H1 (cell line): ENCODE data around the gene RPL7L1. TPM values are rescaled to one million over a fixed set of nuclear protein-coding genes. Genes with fewer than 3 reads are reported as not detected.

Source experiments
- CTCF ChIA-PET: fragments of 300-600 bp; sonication (Branson Sonifier 250); formaldehyde crosslinking; loops from one replicate; lab custom pipeline; 2021; ENCODE audit not compliant: partially characterized antibody; lab: Charles Lee
- POLR2A ChIA-PET: fragments of 300-600 bp; sonication (Branson Sonifier 250); formaldehyde crosslinking; loops from one replicate; lab custom pipeline; 2021; ENCODE audit warnings: inconsistent platforms; ENCODE audit not compliant: partially characterized antibody; lab: Charles Lee
- DNase-seq, 2 experiments: peaks; one replicate each; pipeline versions ENCODE4 v3.0.0 to v3.0.0-alpha.2; 2010 to 2022; ENCODE audit warnings: low spot score in 2 of 2, low read depth in 1 of 2, mixed read lengths in 1 of 2
- FAIRE-seq: peaks from 2 replicates; lab custom pipeline; 2011; peaks lifted over from hg19 to GRCh38; lab: Jason Lieb, UNC
- H2AFZ ChIP-seq: 2 replicates; pipeline ENCODE4 v1.8.1; 2012; ENCODE audit warnings: low read length, inconsistent platforms
- H2AK5ac ChIP-seq: 2 replicates; pipeline ENCODE4 v1.6.1; 2013; ENCODE audit warnings: low read depth, low read length
- H2BK120ac ChIP-seq: replicated peaks from 2 replicates; pipeline ENCODE3; 2013; ENCODE audit warnings: low read depth, low read length, inconsistent platforms
- H2BK12ac ChIP-seq: 2 replicates; pipeline ENCODE4 v1.6.1; 2013; ENCODE audit warnings: low read depth, low read length
- H2BK15ac ChIP-seq: 2 replicates; pipeline ENCODE4 v1.6.1; 2013; ENCODE audit warnings: low read length
- H2BK20ac ChIP-seq: 2 replicates; pipeline ENCODE4 v1.6.1; 2013; ENCODE audit warnings: low read length
- H2BK5ac ChIP-seq: 2 replicates; pipeline ENCODE4 v1.6.1; 2013; ENCODE audit warnings: low read depth, low read length
- H3K14ac ChIP-seq: 2 replicates; pipeline ENCODE4 v1.6.1; 2013; ENCODE audit warnings: inconsistent platforms; ENCODE audit not compliant: insufficient read length
- H3K18ac ChIP-seq: 2 replicates; pipeline ENCODE4 v1.6.1; 2013; ENCODE audit warnings: low read length; ENCODE audit errors: extremely low read depth
- H3K23ac ChIP-seq: 2 replicates; pipeline ENCODE4 v1.6.1; 2013; ENCODE audit warnings: inconsistent platforms; ENCODE audit not compliant: insufficient read length
- H3K23me2 ChIP-seq: 2 replicates; pipeline ENCODE4 v1.6.1; 2013; ENCODE audit warnings: low read depth, low read length
- H3K27ac ChIP-seq: 2 replicates; pipeline ENCODE4 v1.6.1; 2011; ENCODE audit warnings: low read depth, low read length, inconsistent platforms
- H3K27me3 ChIP-seq, 4 experiments: replicated peaks in 1 of 4; 1 replicate in 1 of 4; 2 replicates in 3 of 4; pipeline versions ENCODE4 v1.6.1 to v1.8.1; 2011 to 2013; ENCODE audit warnings: low read length in 3 of 4, mild to moderate bottlenecking in 3 of 4, inconsistent platforms in 2 of 4, mixed read lengths in 2 of 4, moderate library complexity in 1 of 4; ENCODE audit not compliant: control insufficient read depth in 3 of 4, insufficient read depth in 3 of 4; ENCODE audit errors: extremely low read depth in 1 of 4
- H3K36me3 ChIP-seq, 4 experiments: 2 replicates each; pipeline versions ENCODE4 v1.6.1 to v1.8.1; 2011 to 2013; ENCODE audit warnings: mild to moderate bottlenecking in 4 of 4, low read length in 3 of 4, moderate library complexity in 2 of 4, control low read depth in 1 of 4, inconsistent platforms in 1 of 4; ENCODE audit not compliant: insufficient read depth in 4 of 4, control insufficient read depth in 2 of 4
- H3K4ac ChIP-seq: replicated peaks from 2 replicates; pipeline ENCODE3; 2013; ENCODE audit warnings: low read length, low read depth, mixed read lengths, inconsistent platforms; ENCODE audit not compliant: insufficient read length
- H3K4me1 ChIP-seq, 4 experiments: replicated peaks in 1 of 4; 1 replicate in 1 of 4; 2 replicates in 3 of 4; pipeline versions ENCODE4 v1.6.1 to v1.8.1; 2011 to 2013; ENCODE audit warnings: low read length in 3 of 4, inconsistent platforms in 2 of 4, mixed read lengths in 1 of 4; ENCODE audit not compliant: insufficient read depth in 4 of 4, control insufficient read depth in 3 of 4
- H3K4me2 ChIP-seq, 2 experiments: 2 replicates each; pipeline versions ENCODE4 v1.6.1 to v1.8.1; 2011 to 2013; ENCODE audit warnings: low read depth in 2 of 2, low read length in 2 of 2, control low read depth in 1 of 2, inconsistent platforms in 1 of 2, mild to moderate bottlenecking in 1 of 2; ENCODE audit not compliant: insufficient read depth in 1 of 2
- H3K4me3 ChIP-seq, 4 experiments: fragments of 200-600, 300-600 bp in 1 of 4; sonication (generic), shearing (Covaris generic), sonication (Bioruptor Twin) in 1 of 4; 2 replicates each; pipeline versions ENCODE4 v1.5.1 to v1.8.1; 2011 to 2016; ENCODE audit warnings: low read length in 4 of 4, low read depth in 3 of 4, control low read depth in 2 of 4, inconsistent platforms in 2 of 4, mild to moderate bottlenecking in 2 of 4, mixed read lengths in 1 of 4, moderate library complexity in 1 of 4; ENCODE audit not compliant: insufficient read depth in 2 of 4; ENCODE audit errors: extremely low read depth in 1 of 4
- H3K56ac ChIP-seq: replicated peaks from 2 replicates; pipeline ENCODE3; 2013; ENCODE audit warnings: low read depth, mild to moderate bottlenecking, mixed read lengths, low read length, inconsistent platforms; ENCODE audit not compliant: insufficient read length
- H3K79me1 ChIP-seq: 2 replicates; pipeline ENCODE4 v1.6.1; 2013; ENCODE audit warnings: low read depth, low read length, control low read depth
- H3K79me2 ChIP-seq, 2 experiments: 2 replicates each; pipeline versions ENCODE4 v1.6.1 to v1.8.1; 2012 to 2013; ENCODE audit warnings: low read length in 2 of 2, mild to moderate bottlenecking in 2 of 2, inconsistent platforms in 1 of 2; ENCODE audit not compliant: insufficient read depth in 2 of 2, control insufficient read depth in 1 of 2
- H3K9ac ChIP-seq, 4 experiments: replicated peaks in 1 of 4; 1 replicate in 1 of 4; 2 replicates in 3 of 4; pipeline versions ENCODE4 v1.6.1 to v1.8.1; 2011 to 2013; ENCODE audit warnings: low read depth in 3 of 4, low read length in 3 of 4, control low read depth in 2 of 4, mild to moderate bottlenecking in 2 of 4, moderate library complexity in 2 of 4, inconsistent platforms in 1 of 4; ENCODE audit errors: extremely low read depth in 1 of 4
- H3K9me3 ChIP-seq, 2 experiments: 2 replicates each; pipeline versions ENCODE4 v1.6.1 to v1.8.1; 2012 to 2013; ENCODE audit warnings: mild to moderate bottlenecking in 2 of 2, moderate library complexity in 2 of 2, control low read depth in 1 of 2, inconsistent platforms in 1 of 2, low read depth in 1 of 2, low read length in 1 of 2, mixed read lengths in 1 of 2; ENCODE audit not compliant: insufficient read depth in 2 of 2
- H4K20me1 ChIP-seq, 2 experiments: replicated peaks in 1 of 2; 2 replicates each; pipeline versions ENCODE3 to v1.8.1; 2011 to 2013; ENCODE audit warnings: inconsistent platforms in 2 of 2, low read length in 2 of 2, mild to moderate bottlenecking in 1 of 2; ENCODE audit not compliant: insufficient read depth in 2 of 2, control insufficient read depth in 1 of 2
- H4K5ac ChIP-seq: 2 replicates; pipeline ENCODE4 v1.6.1; 2013; ENCODE audit warnings: low read length, low read depth, mixed read lengths, inconsistent platforms; ENCODE audit not compliant: insufficient read length
- H4K8ac ChIP-seq: 2 replicates; pipeline ENCODE4 v1.8.0; 2013; ENCODE audit warnings: mild to moderate bottlenecking, moderate library complexity, low read length, inconsistent platforms; ENCODE audit not compliant: insufficient read depth; ENCODE audit errors: extremely low read depth
- H4K91ac ChIP-seq: replicated peaks from 2 replicates; pipeline ENCODE3; 2013; ENCODE audit warnings: low read length, mixed read lengths, inconsistent platforms; ENCODE audit not compliant: insufficient read length
- JUN ChIP-seq: IDR thresholded peaks from 2 replicates; pipeline ENCODE4 v1.6.1; 2011; ENCODE audit warnings: low read depth, mild to moderate bottlenecking, improper control_type of control experiment, low read length
- KDM4A ChIP-seq: IDR thresholded peaks from one replicate; pipeline ENCODE4 v1.7.1; 2012; ENCODE audit warnings: low read depth, mild to moderate bottlenecking, moderate library complexity, low read length, inconsistent platforms; ENCODE audit not compliant: severe bottlenecking
- POLR2A ChIP-seq, 2 experiments: IDR thresholded peaks; 1 replicate in 1 of 2; 2 replicates in 1 of 2; pipeline ENCODE4 v1.6.1; 2011; ENCODE audit warnings: low read depth in 2 of 2, low read length in 2 of 2, mild to moderate bottlenecking in 2 of 2; ENCODE audit errors: control extremely low read depth in 1 of 2
- WGBS, 2 experiments: shearing (Covaris generic) in 1 of 2; methylation state at CpG; one replicate each; pipeline versions ENCODE4 v1.1.6 to v1.1.7; 2013 to 2015; ENCODE audit warnings: low lambda C conversion rate in 2 of 2, mixed read lengths in 2 of 2, inconsistent platforms in 1 of 2, low coverage in 1 of 2, missing lambda C conversion rate in 1 of 2; ENCODE audit not compliant: insufficient replicate concordance in 2 of 2, insufficient coverage in 1 of 2, insufficient read length in 1 of 2; ENCODE audit errors: extremely low coverage in 1 of 2, missing lambda C conversion rate in 1 of 2; 5-methylcytosine and 5-hydroxymethylcytosine counted together
- polyA plus RNA-seq, 7 experiments: library from polyadenylated mRNA; depleted of rRNA in 3 of 7; stranded (reverse) in 5 of 7; unstranded in 2 of 7; fragments of >200 nt in 5 of 7; fragments of 200-250 nt in 2 of 7; gene quantifications; 1 replicate in 5 of 7; 2 replicates in 1 of 7; 4 replicates in 1 of 7; pipeline versions ENCODE4 v1.2.1 to v1.2.3, GENCODE V29; 2011 to 2013; ENCODE audit warnings: missing spikeins in 2 of 7, mixed read lengths in 2 of 7
- total RNA-seq: library from RNA; stranded (reverse); fragmentation: NEBNext Ultra II Directional; extraction: Animal tissue kit (Norgen Biotek cat#: 25700); gene quantifications from 2 replicates; pipeline ENCODE4 v1.2.1, GENCODE V29; 2021

RPL7L1 gene
- total and polyA plus RNA-seq, 2 of the 8 experiments (the other 6 are each of a cell fraction or from before 2014, with no cell fraction given) = 31.0 to 117 TPM

DNA sequence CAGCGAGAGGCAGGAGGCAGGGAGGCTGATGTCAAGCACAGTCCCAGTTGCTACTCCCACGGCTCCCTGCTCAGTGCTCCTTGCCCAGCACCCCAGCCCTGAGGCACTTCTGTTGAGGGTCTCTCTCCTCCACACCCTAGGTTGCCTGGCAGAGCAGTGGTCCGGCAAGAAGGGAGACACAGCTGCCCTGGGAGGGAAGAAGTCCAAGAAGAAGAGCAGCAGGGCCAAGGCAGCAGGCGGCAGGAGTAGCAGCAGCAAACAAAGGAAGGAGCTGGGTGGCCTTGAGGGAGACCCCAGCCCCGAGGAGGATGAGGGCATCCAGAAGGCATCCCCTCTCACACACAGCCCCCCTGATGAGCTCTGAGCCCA lies 59.0 kb downstream of the RPL7L1 start:
- POLR2A ChIA-PET = interaction anchor here (1.0 to 2.2 kb wide), 3 partner anchors 9 to 205 kb away, joined by 3 to 13 read pairs (median 3); partner anchors contain the start of gene CNPY3
- Histone ChIP-seq H2AFZ (no peak overlapping the region), H3K4me2 (no peak overlapping the region), H3K4me3 (no peak overlapping the region), H4K91ac (no peak overlapping the region), H3K9ac (no peak overlapping the region), H3K4me1 (peaks cover 0 to 6% (median 1%) of the 10 kb centered on the region in 4 experiments; a peak in 4 of 7 replicates), H3K79me1 (peaks cover 4% of the 10 kb centered on the region; the same call in 1 of the 2 replicates), H4K8ac (no peak overlapping the region), H3K27me3 (no peaks in the 10 kb centered on the region), H3K18ac (no peak overlapping the region), H3K4ac (no peak overlapping the region), H3K36me3 (peaks cover 3 to 41% (median 21%) of the 10 kb centered on the region in 4 experiments; a peak in 7 of 8 replicates), H2BK12ac (no peak overlapping the region), H3K23me2 (no peaks in the 10 kb centered on the region), H3K27ac (no peak overlapping the region), H3K79me2 (peaks cover 0 to 17% of the 10 kb centered on the region in 2 experiments; a peak in 2 of 4 replicates), H2BK20ac (no peak overlapping the region), H3K23ac (no peak overlapping the region), H2BK5ac (no peak overlapping the region), H4K5ac (no peak overlapping the region), H3K9me3 (no peaks in the 10 kb centered on the region), H2AK5ac (no peak overlapping the region), H2BK120ac (no peak overlapping the region), H3K14ac (no peak overlapping the region), H4K20me1 (peaks cover 0 to 2% of the 10 kb centered on the region in 2 experiments), H3K56ac (no peak overlapping the region), H2BK15ac (no peak overlapping the region)
- DNase-seq = no peak
- CTCF ChIA-PET = interaction anchor here (0.6 to 1.5 kb wide), 4 partner anchors 27 to 550 kb away, joined by 3 to 4 read pairs (median 3); no protein-coding TSS in a partner anchor
- 87% methylated on average over 5 of the region's 5 CpGs; no CpG with 5 or more reads in 1 of the 2 experiments for WGBS, 2 experiments
- TF ChIP-seq POLR2A (IDR thresholded peaks at IDR 0.05; ENCODE audit: control extremely low read depth in 1 of 2, low read depth in 2 of 2, low read length in 2 of 2) (peak in 1 of 2 experiments; percentile 25; a peak in 1 of 3 replicates), KDM4A (no peak), JUN (no peak)
- FAIRE-seq = no peak
